Skeletal muscle tissue (tissue), 4 donors: ENCODE measurements around the gene ALDH3A2. TPM values are rescaled to one million over a fixed set of nuclear protein-coding genes. Genes with fewer than 3 reads are reported as not detected.

ENCODE experiments used
- H3K27ac ChIP-seq: one replicate; pipeline ENCODE4 v1.7.0; 2013; ENCODE audit warnings: mild to moderate bottlenecking, low read depth, low read length, inconsistent platforms
- H3K27me3 ChIP-seq, 3 donors: one replicate each; pipeline ENCODE4 v1.7.0; 2013; ENCODE audit warnings: low read length in 3 of 3; ENCODE audit not compliant: control insufficient read depth in 3 of 3, insufficient read depth in 3 of 3
- H3K36me3 ChIP-seq, 3 donors: one replicate each; pipeline ENCODE4 v1.7.0; 2013; ENCODE audit warnings: low read length in 3 of 3; ENCODE audit not compliant: control insufficient read depth in 3 of 3, insufficient read depth in 3 of 3
- H3K4me1 ChIP-seq, 3 donors: one replicate each; pipeline ENCODE4 v1.7.0; 2013; ENCODE audit warnings: low read length in 3 of 3, mild to moderate bottlenecking in 3 of 3; ENCODE audit not compliant: control insufficient read depth in 3 of 3, insufficient read depth in 3 of 3
- H3K4me3 ChIP-seq, 3 donors: one replicate each; pipeline ENCODE4 v1.7.0; 2013; ENCODE audit warnings: low read length in 3 of 3
- H3K9ac ChIP-seq, 3 donors: one replicate each; pipeline ENCODE4 v1.7.0; 2013; ENCODE audit warnings: low read length in 3 of 3, mild to moderate bottlenecking in 3 of 3, moderate library complexity in 2 of 3, low read depth in 1 of 3
- H3K9me3 ChIP-seq, 3 donors: one replicate each; pipeline ENCODE4 v1.7.0; 2013; ENCODE audit warnings: low read length in 3 of 3; ENCODE audit not compliant: control insufficient read depth in 3 of 3
- total RNA-seq: library from RNA; depleted of rRNA; stranded (reverse); fragments of >200 nt; gene quantifications from one replicate; pipeline ENCODE4 v1.2.3, GENCODE V29; 2014
- donor health status: Osteomylitis.

Gene ALDH3A2
- total RNA-seq, 1 donor from 2014 or later: 63.7 TPM

DNA sequence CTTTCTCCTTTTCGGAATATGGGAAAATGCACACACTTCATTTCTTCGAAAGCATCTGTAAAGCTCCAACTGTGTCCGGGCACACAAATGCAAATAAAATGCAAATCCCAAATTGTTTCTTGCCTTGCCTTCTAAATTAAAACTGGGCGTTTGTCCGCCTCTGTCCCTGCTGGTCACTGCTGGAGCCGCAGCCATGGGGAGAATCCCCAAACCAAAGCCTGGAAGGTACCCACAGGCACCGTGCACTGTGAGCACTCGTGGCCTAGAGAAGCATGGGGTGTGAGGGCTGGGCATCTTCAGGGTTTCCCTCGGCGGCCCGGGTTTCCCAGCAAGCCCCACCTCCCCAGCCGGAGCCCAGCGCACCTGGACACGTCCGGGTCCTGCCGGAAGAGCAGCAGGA, 64.9 kb downstream of the ALDH3A2 start:
- Histone ChIP-seq H3K9me3 (no peaks in the 10 kb centered on the region), H3K4me3 (no peak overlapping the region), H3K27me3 (no peaks in the 10 kb centered on the region), H3K4me1 (peaks cover 4 to 13% (median 10%) of the 10 kb centered on the region in 3 donors), H3K27ac (no peak overlapping the region), H3K36me3 (no peaks in the 10 kb centered on the region), H3K9ac (no peak overlapping the region)

DNA sequence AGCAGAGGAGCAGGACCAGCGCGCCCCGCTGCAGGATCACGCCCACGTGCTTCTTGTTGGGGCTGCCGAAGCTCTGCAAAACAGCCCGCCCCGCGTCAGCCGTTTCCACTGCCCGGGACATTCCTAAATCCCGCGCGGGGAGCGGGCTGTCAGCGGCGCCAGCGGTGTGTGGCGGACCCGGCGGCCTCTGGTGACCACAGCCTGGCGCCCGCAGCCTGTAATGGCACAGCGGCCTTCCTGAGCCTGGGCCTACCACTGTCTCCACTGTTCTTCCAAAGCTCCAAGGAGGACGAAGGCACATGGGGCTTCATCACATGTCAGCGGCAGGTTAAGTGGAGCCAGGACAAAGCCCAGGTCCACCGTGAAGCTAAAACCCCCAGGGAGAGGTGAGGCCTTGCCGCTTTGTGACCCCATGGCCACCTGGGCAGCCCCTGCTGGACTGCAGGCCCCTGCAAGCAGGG, 65.4 kb downstream of the ALDH3A2 start:
- Histone ChIP-seq H3K9ac (no peak overlapping the region), H3K4me1 (peaks cover 4 to 15% (median 10%) of the 10 kb centered on the region in 3 donors), H3K4me3 (no peak overlapping the region), H3K27me3 (no peaks in the 10 kb centered on the region), H3K9me3 (no peaks in the 10 kb centered on the region), H3K27ac (no peak overlapping the region), H3K36me3 (no peaks in the 10 kb centered on the region)

DNA sequence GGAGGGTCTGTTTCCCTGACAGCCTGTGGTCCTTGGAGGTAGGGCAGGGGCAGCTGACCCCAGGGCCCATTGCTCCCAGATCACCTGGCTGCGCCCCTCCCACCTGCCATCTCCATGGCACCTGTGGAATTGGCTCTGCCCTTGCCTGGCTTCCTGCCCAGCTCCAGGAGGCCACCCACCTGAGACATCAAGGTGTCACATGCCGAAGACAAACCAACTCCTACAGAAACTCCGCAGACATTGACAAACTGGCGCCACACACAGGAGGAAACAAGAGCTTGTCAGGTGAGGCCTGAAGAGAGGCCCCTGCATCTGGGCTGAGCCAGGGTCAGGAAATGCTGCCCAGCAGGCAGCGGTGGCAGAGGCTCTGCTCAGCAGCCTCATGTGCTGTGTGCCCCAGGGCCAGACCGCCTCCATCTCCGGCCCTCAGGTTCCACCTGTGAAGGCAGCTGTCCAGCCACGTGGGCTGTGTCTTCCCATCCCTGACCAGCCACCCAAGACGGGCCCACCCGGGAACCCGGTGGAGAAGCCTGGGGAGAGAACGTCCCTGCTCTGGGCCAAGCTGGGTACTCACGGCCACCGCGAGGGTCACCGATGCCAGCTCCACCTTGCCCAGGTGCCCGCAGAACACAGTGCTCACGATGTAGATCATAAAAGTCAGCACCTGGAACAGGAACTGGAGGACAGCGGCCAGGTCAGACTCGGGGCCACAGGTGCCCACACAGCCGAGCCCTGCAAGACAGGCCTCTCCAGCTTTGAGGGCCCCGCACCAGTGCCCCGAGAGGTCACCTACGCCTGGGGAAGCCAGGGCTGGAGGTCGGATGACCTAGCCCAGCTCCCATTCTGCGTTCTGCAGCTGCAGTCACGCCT, 66.2 kb downstream of the ALDH3A2 start:
- Histone ChIP-seq H3K9me3 (no peaks in the 10 kb centered on the region), H3K4me1 (peaks cover 4 to 17% (median 10%) of the 10 kb centered on the region in 3 donors), H3K27me3 (no peaks in the 10 kb centered on the region), H3K9ac (no peak overlapping the region), H3K4me3 (no peak overlapping the region), H3K36me3 (no peaks in the 10 kb centered on the region), H3K27ac (no peak overlapping the region)

DNA sequence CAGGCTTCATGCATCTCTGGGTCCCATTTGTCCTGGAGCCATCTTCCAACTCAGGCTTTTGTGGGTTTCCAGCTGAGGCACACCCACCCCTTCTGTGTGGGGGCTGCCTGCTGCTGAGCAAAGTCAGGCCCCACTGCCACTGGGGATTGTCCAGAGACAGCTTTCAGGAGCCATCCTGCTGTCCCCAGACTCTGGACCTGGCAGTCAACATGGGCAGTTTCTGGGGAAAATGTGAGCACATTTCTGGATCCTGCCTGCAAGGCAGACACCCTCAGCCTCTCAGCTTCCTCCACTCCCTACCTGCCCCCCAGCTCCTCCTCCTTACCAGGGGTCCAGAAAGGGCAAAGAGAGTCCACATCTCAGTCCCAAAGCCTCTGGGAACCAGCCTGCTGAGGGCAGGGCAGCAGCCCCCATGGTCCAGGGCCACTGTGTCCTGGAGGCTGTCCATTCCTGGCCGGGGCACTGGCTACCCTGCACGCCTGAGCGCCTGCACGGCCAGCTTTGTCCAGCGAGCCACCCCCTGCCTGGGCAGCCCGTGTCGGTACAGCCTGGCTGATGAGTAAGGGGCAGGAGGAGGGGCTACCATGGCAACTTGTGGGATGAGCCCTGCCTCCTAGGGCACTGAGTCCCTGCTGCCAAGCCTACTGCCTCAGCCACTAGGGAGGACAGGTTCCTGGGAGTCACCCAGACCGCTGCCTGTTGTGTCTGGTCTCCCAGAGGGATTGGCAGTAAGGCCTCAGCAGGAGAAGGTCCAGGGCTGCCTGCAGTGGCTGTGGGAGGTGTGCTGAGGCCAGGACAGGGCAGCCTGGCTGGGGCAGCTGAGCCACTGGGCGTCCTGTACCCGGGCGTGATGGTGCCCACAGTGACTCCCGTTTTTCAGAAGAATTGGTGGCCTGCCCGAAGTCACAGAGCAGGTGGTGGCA, 67.8 kb downstream of the ALDH3A2 start, which contains the start of gene SLC47A2:
Gene SLC47A2 (minus strand): TSS at position 477 of the 923 bp plus-strand sequence. CDS start 29 bp downstream, at position 448.
- H3K27ac ChIP-seq: no peak within 1 kb of the TSS
- no peak within 1 kb of the TSS for H3K4me3 ChIP-seq
- H3K36me3 ChIP-seq: no peaks in the 10 kb centered on the region
- peaks cover 4 to 23% (median 15%) of the 10 kb centered on the region in 3 donors for H3K4me1 ChIP-seq
- H3K9me3 ChIP-seq: no peaks in the 10 kb centered on the region
- H3K9ac ChIP-seq: peak within 1 kb of the TSS in 1 of 3 donors; percentile 45
- H3K27me3 ChIP-seq: no peaks in the 10 kb centered on the region

DNA sequence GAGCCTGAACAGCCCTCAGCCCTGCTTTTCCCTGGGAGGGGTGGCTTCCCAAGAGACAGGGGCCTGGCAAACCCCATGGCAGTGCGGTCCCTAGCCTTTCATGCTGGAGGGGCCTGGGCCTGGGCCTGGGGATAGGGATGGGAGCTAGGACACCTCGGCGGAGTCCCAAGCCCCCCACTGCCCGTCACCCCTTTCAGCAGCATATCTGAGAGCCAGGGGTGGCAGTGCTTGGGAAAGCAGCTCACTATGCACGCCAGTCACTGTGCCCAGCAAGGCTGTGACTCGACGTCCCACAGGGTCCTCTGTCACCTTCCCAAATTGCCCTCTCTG, 68.4 kb downstream of the ALDH3A2 start:
- H3K36me3 ChIP-seq: no peaks in the 10 kb centered on the region
- H3K4me3 ChIP-seq: no peak overlapping the region
- no peaks in the 10 kb centered on the region for H3K27me3 ChIP-seq
- H3K9ac ChIP-seq: peak overlapping the region in 1 of 3 donors; percentile 45
- H3K9me3 ChIP-seq: no peaks in the 10 kb centered on the region
- H3K27ac ChIP-seq: no peak overlapping the region
- H3K4me1 ChIP-seq: peaks cover 4 to 23% (median 15%) of the 10 kb centered on the region in 3 donors

DNA sequence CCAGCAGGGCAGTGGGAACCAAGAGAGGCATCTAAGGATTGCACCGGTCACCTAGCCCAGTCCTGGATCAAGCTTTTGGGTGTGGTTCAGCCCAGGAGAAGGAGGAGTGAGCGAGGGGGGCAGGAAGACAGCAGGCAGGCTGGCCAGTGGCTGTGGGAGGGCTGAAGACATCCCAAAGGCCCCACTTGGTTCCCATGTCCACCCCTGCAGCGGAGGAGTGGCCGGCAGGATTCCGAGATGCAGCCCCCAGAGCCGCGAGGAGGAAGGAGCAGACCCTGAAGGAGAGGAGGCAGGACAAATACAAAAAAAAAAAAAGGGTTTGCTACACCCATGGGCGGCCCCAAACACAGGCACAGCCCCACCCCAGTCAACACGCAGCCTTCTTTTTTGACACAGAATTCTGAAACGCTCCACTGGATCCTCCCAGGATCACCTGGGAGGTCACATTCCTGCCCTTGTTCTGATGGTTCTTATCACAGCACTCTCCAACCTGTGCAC, 68.9 kb downstream of the ALDH3A2 start:
- no peak overlapping the region for H3K27ac ChIP-seq
- H3K4me3 ChIP-seq: no peak overlapping the region
- H3K9ac ChIP-seq: no peak overlapping the region
- H3K27me3 ChIP-seq: no peaks in the 10 kb centered on the region
- peaks cover 4 to 23% (median 15%) of the 10 kb centered on the region in 3 donors for H3K4me1 ChIP-seq
- H3K36me3 ChIP-seq: no peaks in the 10 kb centered on the region
- H3K9me3 ChIP-seq: no peaks in the 10 kb centered on the region

DNA sequence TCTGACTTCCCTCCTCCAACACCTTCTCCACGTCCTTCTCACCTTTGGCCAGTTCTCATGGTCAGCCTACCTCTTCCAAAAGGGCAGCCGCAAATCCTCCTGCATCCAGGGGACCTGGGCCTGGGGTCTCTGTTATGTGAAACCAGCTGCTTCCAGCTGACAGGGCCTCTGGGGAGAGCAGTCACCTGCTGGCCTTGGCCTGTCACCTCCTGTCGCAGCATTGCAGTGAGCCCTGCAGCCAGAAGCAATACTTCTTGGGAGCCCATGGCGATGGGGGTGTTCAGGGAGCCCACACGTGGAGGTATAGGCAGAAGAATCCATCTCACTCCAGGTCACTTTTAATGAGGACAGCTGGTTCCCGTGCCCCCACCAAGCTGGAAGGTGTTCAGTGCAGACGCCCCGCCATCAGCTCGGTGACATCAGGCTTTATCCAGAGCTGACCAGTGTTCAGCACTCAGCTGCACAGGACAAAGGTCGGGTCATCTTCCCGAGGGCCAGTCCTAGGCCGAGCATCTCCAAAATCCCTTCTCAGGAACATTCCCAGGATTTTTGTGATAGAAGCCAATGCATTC, 69.6 kb downstream of the ALDH3A2 start:
- H3K4me1 ChIP-seq: peaks cover 4 to 23% (median 15%) of the 10 kb centered on the region in 3 donors
- no peak overlapping the region for H3K27ac ChIP-seq
- no peak overlapping the region for H3K9ac ChIP-seq
- H3K27me3 ChIP-seq: no peaks in the 10 kb centered on the region
- no peaks in the 10 kb centered on the region for H3K36me3 ChIP-seq
- no peak overlapping the region for H3K4me3 ChIP-seq
- H3K9me3 ChIP-seq: no peaks in the 10 kb centered on the region

DNA sequence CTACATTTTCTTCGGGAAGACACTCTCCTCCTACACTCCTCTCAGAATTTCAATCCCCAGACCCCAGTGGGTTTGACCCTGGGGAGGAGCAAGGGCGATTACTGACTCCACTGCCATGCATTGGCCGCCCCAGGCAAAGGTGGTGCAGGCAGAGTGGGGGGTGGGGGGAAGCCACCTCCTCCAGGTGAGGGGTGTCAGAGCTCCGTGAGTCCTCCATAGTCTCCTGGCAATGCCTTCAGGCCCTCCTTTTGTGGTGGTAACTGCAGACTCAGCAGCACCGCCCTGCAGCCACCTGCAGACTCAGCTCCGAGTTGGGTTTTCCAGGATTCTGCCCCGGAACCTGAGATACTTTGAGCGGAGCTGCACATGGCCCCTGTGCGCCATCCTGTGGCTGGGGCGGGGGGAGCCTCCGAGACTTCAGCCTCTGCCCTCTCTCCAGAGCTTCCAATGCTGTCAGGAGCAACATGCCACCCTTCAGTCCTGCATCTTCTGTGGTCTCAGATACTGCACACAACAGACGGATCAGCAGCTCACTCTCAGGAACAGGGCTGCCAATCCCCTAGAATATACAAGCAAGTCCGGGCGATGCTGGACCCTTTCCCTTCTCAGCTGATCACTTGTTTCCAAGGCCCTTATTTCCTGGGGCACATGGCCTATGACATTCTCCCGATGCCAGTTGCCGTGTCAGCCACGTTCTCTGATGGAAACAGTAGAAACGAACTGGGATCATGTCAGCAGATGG, 70.2 kb downstream of the ALDH3A2 start:
- H3K4me1 ChIP-seq: peaks cover 4 to 23% (median 15%) of the 10 kb centered on the region in 3 donors
- no peaks in the 10 kb centered on the region for H3K36me3 ChIP-seq
- H3K4me3 ChIP-seq: no peak overlapping the region

More for the DNA sequence above, 70.2 kb downstream of the ALDH3A2 start:
- H3K27ac ChIP-seq: no peak overlapping the region
- H3K9me3 ChIP-seq: no peaks in the 10 kb centered on the region
- no peaks in the 10 kb centered on the region for H3K27me3 ChIP-seq
- no peak overlapping the region for H3K9ac ChIP-seq
